IPS DF 19.7 (cell line): ENCODE measurements around the gene SNRPA.
"Not testable (repeated sequence)": the region's sequence is repeated elsewhere in the genome, so short reads cannot be mapped to it uniquely, and the experiment has no call there.

Experiments
- DNase-seq: peaks from one replicate; pipeline ENCODE4 v3.0.0-alpha.2; 2013; ENCODE audit warnings: low read depth, low spot score

SNRPA gene

GRCh38 chr19:40721140-40721486 lies 29.9 kb upstream of the SNRPA start:
- DNase-seq, result no peak

- no peak for DNase-seq
These were observed 28.9 kb upstream of the SNRPA start for GRCh38 chr19:40721936-40722661.

GRCh38 chr19:40723661-40724254 lies 27.2 kb upstream of the SNRPA start:
- no peak for DNase-seq

- no peak for DNase-seq
These were observed 26.7 kb upstream of the SNRPA start for GRCh38 chr19:40724315-40724714.

- DNase-seq, result no peak
These were observed 26.1 kb upstream of the SNRPA start for GRCh38 chr19:40724855-40725254.

- DNase-seq, result no peak
These were observed 24.7 kb upstream of the SNRPA start for GRCh38 chr19:40726279-40726678.

- not testable (repeated sequence) for DNase-seq
These were observed 20.9 kb upstream of the SNRPA start for GRCh38 chr19:40730065-40730464.

GRCh38 chr19:40732304-40732703 lies 18.7 kb upstream of the SNRPA start:
- DNase-seq, result not testable (repeated sequence)

- DNase-seq, result no peak
These were observed 17.9 kb upstream of the SNRPA start for GRCh38 chr19:40733149-40733548.

- DNase-seq, result no peak
These were observed 15.8 kb upstream of the SNRPA start for GRCh38 chr19:40735013-40735771.

GRCh38 chr19:40736661-40737060 lies 14.3 kb upstream of the SNRPA start:
- DNase-seq, result no peak

GRCh38 chr19:40737102-40737644 lies 13.8 kb upstream of the SNRPA start:
- no peak for DNase-seq

- no peak for DNase-seq
These were observed 11.8 kb upstream of the SNRPA start for GRCh38 chr19:40739030-40739839.

GRCh38 chr19:40739871-40740703 lies 10.9 kb upstream of the SNRPA start:
- no peak for DNase-seq

GRCh38 chr19:40740747-40741146 lies 10.3 kb upstream of the SNRPA start:
- DNase-seq, result no peak

- no peak for DNase-seq
These were observed 9.2 kb upstream of the SNRPA start for GRCh38 chr19:40741527-40742390.

- DNase-seq, result no peak
These were observed 8.5 kb upstream of the SNRPA start for GRCh38 chr19:40742477-40742876.

- DNase-seq, result no peak
These were observed 8.1 kb upstream of the SNRPA start for GRCh38 chr19:40742886-40743285.

GRCh38 chr19:40743926-40744325 lies 7.1 kb upstream of the SNRPA start:
- no peak for DNase-seq
